NOMO-1 treated with DMSO at 0.1 percent for 48 hours (cell line): Measurements from ENCODE around the gene NRIP3.
A peak's percentile ranks its signal among the peaks of the same experiment; 100 is the strongest.
"Not testable (repeated sequence)": the region's sequence is repeated elsewhere in the genome, so short reads cannot be mapped to it uniquely, and the experiment has no call there.

Source experiments
- DNase-seq: peaks from one replicate; lab custom pipeline; 2025; ENCODE audit not compliant: unreplicated experiment; lab: John Stamatoyannopoulos, UW

NRIP3 gene

DNA sequence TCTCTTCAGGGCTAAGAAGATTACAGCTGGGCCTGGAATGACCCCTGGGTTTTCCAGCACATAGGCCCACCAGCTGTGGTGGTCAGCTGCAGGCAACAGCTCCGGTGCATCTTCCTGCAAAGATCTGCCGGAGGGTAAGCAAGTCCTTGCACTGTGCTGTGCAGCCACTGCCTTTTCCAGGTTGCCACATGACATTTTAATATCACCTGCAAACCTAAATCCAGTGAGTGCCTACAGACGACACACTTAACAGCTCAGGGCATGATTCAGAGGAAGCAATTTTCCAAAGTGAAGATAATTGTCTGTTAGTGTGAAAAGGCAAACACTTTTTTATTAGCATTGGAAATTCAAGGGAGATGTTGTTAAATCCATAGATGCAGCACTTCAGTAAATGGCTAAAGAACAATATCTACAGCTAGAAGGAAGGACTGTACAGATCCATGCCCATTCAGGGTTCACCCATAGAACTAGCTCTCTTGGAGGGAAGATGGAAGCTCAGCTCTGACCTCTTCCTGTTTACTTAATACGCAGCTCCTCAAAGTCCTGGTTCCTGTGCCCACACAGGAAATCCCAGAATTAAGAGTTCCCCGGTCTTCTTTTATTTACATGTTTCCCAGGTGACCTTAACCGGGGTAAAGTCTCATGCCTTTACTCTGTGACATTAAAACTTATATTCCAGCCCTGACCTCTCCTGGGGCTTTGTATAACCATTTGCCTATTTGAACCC lies 13.3 kb upstream of the NRIP3 start:
- no peak for DNase-seq

DNA sequence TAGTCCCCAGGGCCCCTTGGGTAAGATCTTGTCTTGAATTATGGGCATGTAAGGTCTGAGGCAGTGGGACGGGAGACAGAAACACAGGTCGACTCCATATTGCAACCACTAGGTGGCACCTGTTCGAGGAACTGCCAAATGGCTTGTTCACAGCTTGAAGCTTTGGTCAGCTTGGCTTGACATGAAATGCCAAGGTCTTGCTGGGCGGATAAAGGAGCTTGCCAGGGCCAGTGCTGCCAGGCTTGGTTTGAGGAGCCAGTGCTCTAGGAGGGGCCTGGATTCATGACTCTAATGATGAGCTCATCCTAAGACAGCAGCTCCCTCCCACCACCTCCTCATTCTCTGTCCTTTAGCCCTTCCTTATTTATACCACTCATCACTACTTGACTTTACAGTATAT lies 11.9 kb upstream of the NRIP3 start:
- peak; percentile 67 for DNase-seq

DNA sequence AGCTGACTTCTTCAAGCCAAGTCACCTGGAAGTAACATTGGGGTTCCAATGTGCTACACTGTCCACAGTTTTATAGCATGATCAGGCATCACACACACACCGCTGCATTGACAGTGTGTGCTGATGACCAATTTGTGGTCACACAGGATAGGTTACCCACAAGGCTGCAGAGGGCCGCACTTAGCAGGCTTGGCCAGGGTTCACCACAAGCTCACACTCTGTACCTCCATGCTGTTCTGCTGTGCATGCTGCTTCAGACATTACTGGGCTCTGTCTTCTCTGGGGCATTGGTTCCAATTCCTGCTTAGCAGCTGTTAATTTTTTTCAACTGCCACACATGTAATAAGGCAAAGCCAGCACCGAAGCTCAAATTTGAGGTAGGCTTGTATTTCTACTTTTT lies 11.0 kb upstream of the NRIP3 start:
- DNase-seq, result no peak

DNA sequence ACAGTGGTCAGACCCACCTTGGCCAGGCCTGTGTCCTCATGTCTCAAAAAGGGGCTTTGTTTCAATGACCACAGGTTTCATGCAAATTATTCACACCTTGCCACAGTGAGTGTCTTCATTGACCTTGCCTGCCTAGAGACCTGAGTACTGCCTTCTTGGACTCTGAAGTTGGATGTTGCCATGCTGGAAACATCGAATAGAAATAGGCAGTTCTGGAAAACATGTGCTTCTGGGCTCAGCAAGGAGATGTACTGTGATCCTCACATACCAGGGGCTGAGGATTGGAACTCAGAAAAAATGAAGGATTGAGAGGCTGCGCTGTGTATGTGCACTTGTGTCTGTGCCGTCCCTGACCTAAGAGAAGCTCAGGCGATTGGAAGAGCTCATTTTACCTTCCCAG lies 9.6 kb upstream of the NRIP3 start:
- no peak for DNase-seq

DNA sequence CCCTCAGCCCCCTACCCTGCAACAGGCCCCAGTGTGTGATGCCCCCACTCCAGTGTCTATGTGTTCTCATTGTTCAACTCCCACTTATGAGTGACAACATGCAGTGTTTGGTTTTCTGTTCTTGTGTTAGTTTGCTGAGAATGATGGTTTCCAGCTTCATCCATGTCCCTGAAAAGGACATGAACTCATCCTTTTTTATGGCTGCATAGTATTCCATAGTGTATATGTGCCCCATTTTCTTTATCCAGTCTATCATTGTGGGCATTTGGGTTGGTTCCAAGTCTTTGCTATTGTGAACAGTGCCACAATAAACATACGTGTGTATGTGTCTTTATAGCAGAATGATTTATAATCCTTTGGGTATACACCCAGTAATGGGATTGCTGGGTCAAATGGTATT lies 5.7 kb upstream of the NRIP3 start:
- not testable (repeated sequence) for DNase-seq

DNA sequence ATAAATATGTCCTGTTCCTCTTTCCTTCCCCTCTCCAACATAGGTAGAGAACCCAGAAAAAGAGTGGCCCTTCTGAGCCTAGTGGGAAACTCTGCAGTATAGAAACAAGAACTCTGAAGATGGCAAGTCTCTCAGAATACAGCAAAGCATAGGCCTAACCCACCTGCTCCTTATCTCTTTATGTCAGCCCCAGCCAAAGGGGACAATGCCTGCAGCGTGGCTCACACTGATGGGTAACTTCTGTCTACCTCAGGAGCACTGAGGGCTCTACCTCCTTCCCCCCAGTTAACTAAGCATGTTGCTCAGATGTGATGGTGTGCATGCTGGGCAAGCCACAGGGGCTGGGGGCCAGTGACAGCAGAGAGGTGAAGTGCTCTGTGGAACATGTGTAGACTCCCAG lies 4.9 kb upstream of the NRIP3 start:
- no peak for DNase-seq

DNA sequence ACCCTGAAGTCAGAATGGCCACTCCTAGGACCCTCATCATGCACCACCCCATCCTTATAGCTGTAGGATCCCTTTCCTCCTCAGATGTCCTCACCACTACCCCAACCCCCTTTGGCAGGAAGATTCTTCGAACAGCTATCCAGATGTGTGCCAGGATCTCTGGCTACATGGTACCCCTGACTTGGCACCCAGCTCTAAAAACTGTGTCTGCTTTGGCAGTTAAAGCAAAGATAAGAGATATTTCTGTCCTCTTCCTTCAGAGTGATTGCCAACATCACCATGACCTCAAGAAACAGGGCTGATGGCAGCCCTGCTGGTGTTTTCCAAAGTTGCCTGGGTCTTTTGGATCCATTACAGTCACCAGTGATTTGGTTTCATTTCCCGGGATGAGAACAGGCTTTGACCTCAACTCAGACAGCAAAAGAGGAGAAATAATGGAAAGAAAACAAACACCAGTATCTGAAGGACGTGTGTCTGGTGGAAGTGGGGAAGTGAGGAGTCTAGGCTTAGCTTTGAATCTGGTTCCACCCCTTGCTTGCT lies 4.3 kb upstream of the NRIP3 start:
- no peak for DNase-seq

DNA sequence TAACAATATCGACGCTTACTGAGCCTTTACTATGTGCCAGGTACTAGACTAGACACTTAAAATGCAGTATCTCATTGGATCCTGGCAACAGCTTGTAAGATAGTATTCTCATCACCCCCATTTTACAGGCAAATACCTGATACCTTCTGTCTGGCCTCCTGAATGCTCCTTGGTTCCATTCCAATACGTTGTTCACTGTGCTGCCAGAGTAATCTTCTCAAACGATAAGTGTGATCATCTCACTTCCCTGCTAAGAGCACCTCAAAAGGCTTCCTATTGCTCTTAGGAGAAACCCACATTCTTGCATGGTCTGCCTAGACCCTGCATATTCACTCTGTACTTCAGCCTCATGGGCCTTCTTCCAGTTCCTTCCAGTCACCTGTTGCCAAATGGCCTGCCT lies 1.3 kb upstream of the NRIP3 start:
- DNase-seq, result no peak

DNA sequence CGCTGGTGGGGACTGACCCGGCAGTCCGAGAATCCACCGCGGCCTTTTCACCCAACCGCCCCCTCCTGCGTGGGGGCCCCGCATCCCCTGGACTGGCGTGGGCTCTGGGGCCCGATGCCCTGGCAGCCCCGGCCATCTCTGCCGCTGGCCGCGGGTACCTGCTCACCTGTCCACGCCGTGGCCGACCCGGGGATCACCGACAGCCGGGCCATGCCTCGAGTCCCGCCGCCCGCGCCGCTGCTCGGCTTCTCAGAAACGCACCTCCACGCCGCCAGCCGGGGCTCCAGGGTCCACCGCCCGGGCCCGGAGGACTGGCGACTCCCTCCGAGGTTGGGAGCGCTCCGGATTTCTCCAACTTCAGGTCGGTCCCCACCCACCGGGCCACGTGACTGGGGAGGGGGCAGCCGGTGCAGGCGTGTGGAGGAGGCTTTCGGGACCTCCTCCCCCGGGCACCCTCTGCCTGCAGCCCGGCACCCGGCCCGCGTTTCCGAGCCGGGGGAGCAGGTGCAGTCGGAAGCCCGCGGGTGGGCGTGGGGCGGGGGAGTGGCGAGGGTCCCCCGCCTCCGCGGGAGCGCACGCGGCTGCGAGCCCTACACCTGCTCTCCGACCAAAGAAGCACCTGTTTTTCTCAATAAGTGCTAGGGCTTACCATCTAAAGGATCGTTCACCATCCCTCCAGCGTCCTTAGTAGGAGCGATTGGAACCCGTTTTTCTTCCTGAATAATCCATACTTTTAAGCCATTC lies 554 bp upstream of the NRIP3 start:
- DNase-seq, result no peak

DNA sequence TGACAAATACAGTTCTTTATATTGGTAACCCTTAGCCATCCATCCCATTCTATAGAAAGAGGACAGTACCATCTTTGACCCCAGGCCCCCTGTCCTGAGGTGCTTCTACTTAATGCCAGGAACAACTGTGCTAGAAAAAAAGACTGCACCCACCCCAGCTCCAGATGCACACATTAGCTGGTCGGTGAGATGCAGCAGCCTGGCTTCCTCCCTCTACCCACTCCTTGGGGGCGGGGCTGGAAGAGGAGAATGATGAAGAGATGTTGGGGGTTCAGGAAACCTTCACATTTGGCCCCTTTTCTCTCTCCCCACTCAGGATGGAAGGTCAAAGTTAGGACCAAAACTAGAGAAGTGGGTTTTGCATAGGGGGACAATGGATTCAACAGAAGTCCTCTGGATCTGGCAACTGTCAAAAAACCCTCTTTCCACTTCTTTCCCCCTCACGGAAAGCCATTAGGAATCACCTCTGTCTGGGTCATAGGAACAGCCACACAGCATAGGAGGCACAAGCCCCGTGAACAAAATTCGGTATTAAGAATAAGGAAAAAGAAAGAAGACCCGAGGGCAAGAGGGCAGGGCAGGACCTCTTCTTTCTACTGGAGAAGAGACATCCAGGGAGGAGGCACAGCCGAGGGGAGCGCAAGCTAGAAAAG lies 755 bp downstream of the NRIP3 start:
- DNase-seq, result no peak

DNA sequence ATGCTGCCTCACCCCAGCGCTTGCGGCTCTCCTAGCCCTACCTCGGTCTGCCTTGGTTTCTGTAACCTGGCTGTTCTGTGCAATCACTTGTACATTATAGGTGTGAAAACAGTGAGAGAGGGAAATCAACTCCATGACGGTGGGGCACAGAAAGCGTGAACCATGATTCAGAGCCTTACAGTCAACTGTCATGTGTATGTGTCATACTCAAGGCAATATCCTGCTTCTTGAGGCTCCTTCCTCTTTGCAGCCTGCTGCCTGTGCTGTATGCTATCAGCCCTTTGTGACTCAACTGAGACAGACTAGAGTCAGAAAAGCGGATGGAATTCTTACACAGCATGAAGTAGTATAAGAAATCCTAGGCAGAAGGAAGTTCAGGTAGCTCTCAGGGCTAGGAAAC lies 2.1 kb downstream of the NRIP3 start:
- DNase-seq, result peak; percentile 95

DNA sequence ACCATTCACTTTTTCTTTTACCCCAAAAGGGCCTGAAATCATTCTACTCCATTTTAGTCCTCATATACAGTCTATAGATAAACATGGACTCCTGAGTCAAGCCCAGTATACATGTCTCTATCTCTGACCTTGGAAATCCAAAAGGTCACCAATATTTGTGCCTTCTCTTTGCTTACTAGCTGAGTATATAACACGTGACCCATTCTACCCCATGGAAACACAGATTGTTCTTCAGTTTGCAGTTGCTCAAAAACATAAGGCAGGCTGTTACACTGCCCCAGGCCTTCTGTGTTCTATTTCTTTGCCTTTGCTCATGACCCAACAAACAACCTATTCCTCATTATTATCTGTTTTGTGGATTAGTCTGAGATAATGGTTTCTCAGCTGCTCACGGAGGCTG lies 5.8 kb downstream of the NRIP3 start:
- no peak for DNase-seq

DNA sequence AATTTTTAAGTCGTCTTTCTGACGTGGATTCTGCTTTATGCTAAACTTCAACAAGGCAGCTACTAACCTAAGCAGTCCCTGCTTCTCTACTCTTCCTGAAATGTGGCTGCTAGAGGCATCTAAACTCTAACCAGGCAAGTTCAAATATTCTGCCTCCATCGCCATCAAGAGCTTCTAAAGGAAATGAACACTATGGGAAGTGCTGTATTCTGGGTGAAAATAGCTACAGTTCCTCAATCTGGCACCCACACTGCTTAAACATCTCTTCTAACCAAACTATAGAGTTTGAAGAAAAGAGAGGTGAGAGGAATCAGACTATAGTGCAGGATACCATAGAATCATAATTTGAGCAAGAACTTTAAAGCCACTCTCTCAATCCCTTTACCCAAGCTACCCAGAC lies 6.3 kb downstream of the NRIP3 start:
- no peak for DNase-seq

DNA sequence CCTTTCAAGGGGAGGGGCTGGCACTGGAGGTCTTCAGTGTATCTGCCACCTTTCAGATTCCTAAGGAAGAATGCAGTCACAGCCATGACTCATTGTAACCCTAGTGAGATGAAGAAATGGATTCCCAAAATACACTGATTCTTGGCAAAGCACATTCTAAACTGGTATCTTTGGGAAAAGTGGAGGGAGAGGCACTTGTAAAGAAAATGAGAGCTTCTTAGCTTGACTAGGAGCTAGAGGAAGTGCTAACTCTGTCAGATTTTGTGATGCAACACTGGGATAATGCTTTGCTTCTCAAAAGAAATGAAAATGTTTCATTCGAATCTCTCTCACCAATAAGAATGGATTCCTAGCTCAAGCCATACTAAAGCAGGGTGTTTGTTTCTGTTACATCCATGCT lies 14.3 kb downstream of the NRIP3 start:
- peak; percentile 28 for DNase-seq

DNA sequence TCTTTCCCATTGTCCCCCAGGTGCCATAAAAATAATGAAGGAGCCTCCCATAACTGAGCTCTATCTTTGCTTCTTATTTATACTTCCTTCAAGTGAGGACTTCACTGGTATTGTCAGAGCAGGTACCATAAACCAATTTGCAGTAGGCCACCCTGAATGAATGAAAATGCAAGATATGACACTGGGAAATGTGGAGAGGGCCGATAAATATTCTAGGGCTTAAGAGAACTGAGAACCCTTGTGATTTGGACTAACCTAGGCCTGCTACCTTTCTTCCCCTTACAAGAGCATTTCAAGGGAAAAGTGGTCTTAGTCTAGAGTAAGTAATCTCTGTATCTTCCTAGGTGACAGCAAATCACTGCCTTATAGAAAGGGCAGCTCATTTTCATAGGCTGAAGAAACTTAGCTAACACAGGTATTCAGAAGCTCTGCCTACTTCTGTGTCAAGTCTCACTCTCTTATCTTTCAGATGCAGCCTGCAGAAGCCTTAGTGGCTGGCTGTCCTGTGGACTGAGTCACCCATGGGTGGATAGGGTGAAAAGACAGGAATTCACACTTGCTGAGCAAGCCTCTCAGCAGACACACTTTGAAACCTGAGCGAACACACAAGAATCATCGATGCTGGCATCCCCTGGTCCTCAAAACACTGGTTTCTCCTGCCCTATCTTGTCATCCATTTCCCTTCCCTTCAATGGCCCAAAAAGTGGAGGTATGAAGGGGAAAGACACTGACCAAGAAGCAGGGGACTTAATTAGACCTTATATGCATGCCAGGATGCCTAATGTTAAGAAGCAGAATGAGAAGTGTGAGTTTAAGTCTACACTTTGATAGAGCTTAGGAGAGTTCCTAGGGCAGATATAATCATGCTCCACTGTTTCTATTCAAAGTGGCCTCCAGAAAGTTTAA lies 15.2 kb downstream of the NRIP3 start:
- no peak for DNase-seq

DNA sequence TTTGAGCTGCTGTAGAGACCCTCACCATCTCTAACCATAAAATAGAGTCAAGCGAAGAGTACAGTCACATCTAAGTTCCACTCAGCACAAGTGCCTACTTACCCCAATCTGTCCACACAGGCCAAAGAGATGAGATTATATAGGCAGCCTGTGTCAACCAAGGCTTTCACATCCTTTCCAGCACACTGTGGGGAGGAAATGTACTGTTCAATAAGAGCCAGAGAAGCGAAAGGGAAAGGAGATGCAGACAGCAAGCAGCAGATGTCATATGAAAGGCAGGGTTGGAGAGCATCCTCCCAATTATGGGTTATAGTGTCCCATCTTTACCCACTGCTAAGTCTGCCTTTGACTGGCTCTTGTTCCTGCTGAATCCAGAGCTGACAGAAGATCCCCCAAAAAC lies 16.4 kb downstream of the NRIP3 start:
- DNase-seq, result no peak

DNA sequence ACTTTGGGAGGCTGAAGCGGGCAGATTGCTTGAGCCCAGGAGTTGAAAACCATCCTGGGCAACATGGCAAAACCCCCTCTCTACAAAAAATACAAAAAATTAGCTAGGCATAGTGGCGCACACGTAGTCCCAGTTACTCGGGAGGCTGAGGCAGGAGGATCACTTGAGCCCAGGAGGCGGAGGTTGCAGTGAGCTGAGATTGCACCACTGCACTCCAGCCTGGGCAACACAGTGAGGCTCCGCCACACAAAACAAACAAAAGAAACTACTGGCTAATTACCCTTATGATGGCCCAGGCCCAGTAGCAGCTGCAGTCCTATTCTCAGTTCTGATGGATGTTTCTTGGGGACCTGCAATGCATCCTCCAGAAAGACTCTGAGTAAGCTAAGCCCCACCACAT lies 17.0 kb downstream of the NRIP3 start:
- DNase-seq, result not testable (repeated sequence)

DNA sequence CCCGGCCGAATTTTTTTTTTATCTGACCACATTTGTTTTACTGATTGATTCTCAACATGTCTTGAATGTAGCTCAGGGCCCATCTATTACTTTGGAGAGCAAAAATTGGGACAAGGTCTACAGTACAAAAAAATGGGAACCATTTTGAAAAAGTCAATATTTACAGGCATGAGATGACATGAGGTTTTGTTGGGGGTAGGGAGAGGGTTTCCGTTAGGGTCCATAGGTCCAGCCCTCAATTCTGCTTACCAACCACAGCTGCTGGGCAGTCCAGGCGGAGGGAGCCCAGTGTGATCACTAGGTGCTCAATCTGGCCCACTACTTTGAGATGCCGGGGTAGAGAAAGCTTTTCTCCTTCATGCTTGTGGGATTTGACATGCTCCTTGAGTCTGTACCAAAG lies 18.3 kb downstream of the NRIP3 start:
- no peak for DNase-seq

DNA sequence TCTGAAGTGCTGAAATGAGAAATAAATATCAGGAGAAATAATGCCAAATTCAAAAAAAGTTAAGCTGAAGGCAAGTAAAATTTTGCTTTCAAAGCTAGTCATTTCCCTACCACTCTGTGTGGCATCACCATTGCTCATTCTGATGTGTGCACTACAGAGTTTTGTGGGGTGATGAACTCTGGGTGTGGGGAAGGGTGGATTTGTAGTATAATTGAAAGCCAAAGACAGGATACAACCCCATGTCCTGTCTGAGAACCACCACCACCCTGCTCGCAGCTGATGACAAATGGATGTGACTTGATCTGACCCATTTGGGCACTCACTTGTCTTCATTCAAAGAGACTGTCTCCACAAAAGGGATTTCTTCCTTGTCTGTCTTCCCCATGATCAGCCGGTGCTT lies 20.2 kb downstream of the NRIP3 start:
- DNase-seq, result no peak

DNA sequence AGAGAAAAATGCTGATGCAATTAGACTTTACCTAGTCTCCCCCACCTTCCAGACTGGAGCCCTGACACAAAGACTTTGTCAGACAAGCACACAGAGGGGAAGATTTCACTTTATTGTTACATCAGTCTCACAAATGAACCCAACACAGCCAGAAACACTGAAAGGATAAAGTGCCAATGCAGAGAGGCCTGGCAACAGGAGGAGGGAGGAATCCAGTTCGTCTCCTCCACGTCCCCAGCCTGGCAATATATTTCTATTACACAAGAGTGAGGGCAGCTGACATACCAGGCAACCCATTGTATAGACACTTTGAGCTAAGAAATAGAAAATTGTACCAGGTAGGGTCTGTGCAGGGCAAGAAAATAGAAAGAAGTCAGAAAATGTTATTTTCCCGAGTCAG lies 23.3 kb downstream of the NRIP3 start:
- DNase-seq, result no peak

DNA sequence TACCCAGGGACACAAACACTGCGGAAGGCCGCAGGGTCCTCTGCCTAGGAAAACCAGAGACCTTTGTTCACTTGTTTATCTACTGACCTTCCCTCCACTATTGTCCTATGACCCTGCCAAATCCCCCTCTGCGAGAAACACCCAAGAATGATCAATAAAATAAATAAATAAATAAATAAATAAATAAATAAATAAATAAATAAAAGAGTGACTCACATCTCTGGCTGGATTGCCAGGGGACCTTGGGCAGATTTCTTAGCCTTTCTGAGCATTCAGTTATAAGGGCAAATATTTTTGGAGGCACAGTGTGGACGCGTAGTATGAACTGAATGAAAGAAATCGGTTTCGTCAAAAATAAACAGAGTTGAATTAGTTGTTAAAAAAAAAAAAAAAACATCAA lies 24.4 kb downstream of the NRIP3 start:
- DNase-seq, result not testable (repeated sequence)
